ENCODE data around the gene GLB1L2.

DNA sequence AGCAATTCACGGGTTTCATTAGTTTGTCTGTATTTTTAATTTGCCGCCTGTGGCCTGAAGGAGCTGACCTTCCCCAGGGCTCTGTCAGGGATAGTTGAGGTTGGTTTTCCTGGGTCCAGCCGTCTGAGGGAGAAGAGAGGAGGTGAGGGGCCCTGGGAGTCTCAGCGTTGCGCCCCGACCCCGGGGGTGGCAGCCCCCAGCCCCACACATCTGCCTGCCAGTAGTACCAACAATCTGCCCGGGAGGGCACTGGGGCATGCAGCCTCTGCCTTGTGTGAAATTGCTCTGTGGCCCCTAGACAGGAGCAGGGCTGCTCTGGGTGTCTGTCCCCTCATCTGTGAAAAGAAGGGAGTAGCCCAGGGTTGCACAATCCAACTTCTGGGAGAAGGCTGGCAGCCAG, 73.6 kb downstream of the GLB1L2 start:
- TF ChIP-seq ZFP3 (CRISPR knock-in tag; IDR thresholded peaks at IDR 0.05) (no peak), ZNF70 (CRISPR knock-in tag; IDR thresholded peaks at IDR 0.05) (no peak), PATZ1 (CRISPR knock-in tag; IDR thresholded peaks at IDR 0.05; ENCODE audit: borderline replicate concordance) (no peak), TCF4 (CRISPR knock-in tag; IDR thresholded peaks at IDR 0.05; ENCODE audit: borderline replicate concordance) (no peak), PPARA (CRISPR knock-in tag; IDR thresholded peaks at IDR 0.05; ENCODE audit: borderline replicate concordance) (no peak)
- TF ChIP-seq, protein P1, sequence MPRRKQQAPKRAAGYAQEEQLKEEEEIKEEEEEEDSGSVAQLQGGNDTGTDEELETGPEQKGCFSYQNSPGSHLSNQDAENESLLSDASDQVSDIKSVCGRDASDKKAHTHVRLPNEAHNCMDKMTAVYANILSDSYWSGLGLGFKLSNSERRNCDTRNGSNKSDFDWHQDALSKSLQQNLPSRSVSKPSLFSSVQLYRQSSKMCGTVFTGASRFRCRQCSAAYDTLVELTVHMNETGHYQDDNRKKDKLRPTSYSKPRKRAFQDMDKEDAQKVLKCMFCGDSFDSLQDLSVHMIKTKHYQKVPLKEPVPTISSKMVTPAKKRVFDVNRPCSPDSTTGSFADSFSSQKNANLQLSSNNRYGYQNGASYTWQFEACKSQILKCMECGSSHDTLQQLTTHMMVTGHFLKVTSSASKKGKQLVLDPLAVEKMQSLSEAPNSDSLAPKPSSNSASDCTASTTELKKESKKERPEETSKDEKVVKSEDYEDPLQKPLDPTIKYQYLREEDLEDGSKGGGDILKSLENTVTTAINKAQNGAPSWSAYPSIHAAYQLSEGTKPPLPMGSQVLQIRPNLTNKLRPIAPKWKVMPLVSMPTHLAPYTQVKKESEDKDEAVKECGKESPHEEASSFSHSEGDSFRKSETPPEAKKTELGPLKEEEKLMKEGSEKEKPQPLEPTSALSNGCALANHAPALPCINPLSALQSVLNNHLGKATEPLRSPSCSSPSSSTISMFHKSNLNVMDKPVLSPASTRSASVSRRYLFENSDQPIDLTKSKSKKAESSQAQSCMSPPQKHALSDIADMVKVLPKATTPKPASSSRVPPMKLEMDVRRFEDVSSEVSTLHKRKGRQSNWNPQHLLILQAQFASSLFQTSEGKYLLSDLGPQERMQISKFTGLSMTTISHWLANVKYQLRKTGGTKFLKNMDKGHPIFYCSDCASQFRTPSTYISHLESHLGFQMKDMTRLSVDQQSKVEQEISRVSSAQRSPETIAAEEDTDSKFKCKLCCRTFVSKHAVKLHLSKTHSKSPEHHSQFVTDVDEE (CRISPR knock-in tag; IDR thresholded peaks at IDR 0.05), result no peak
- TF ChIP-seq, protein P2, sequence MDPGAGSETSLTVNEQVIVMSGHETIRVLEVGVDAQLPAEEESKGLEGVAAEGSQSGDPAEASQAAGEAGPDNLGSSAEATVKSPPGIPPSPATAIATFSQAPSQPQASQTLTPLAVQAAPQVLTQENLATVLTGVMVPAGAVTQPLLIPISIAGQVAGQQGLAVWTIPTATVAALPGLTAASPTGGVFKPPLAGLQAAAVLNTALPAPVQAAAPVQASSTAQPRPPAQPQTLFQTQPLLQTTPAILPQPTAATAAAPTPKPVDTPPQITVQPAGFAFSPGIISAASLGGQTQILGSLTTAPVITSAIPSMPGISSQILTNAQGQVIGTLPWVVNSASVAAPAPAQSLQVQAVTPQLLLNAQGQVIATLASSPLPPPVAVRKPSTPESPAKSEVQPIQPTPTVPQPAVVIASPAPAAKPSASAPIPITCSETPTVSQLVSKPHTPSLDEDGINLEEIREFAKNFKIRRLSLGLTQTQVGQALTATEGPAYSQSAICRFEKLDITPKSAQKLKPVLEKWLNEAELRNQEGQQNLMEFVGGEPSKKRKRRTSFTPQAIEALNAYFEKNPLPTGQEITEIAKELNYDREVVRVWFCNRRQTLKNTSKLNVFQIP (CRISPR knock-in tag; IDR thresholded peaks at IDR 0.05; ENCODE audit: borderline replicate concordance, low read depth), result no peak

All from SK-N-SH treated with all-trans-retinoic acid at 6 μM for 48 hours (cell line).